Fibroblast of pulmonary artery (primary cell): ENCODE results near the gene TGM4.
"Not testable (repeated sequence)": the region's sequence is repeated elsewhere in the genome, so short reads cannot be mapped to it uniquely, and the experiment has no call there.

Source experiments
- DNase-seq: peaks from one replicate; pipeline ENCODE4 v3.0.0-alpha.2; 2010; ENCODE audit warnings: low read depth
- H3K4me3 ChIP-seq: replicated peaks from 2 replicates; pipeline ENCODE4 v1.5.1; 2011; ENCODE audit warnings: low read depth, mild to moderate bottlenecking, control low read depth, low read length, moderate library complexity
- TF ChIP-seq, protein P1 (sequence below): IDR thresholded peaks from 2 replicates; pipeline ENCODE4 v1.5.1; 2011; ENCODE audit warnings: mild to moderate bottlenecking, control low read depth, low read length, inconsistent platforms; ENCODE audit errors: missing control alignments

TGM4 gene

DNA sequence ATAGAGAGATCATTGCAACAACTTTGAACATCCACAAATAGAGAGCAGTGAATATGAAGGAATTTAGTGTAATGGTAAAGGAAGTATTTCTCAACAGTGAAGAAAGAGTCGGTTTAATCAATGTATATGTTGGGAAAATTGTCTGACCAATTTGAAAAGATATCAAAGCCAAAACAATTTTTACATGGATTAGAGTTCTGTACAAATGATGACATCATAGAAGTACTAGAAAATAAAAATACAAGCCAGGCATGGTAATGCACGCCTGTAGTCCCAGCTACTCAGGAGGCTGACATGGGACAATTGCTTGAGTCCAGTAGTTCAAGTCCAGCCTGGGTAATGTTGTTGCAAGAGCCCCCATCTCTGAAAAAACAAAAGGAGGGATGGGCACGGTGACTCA is 38.7 kb upstream of the TGM4 start:
- TF ChIP-seq, protein P1, sequence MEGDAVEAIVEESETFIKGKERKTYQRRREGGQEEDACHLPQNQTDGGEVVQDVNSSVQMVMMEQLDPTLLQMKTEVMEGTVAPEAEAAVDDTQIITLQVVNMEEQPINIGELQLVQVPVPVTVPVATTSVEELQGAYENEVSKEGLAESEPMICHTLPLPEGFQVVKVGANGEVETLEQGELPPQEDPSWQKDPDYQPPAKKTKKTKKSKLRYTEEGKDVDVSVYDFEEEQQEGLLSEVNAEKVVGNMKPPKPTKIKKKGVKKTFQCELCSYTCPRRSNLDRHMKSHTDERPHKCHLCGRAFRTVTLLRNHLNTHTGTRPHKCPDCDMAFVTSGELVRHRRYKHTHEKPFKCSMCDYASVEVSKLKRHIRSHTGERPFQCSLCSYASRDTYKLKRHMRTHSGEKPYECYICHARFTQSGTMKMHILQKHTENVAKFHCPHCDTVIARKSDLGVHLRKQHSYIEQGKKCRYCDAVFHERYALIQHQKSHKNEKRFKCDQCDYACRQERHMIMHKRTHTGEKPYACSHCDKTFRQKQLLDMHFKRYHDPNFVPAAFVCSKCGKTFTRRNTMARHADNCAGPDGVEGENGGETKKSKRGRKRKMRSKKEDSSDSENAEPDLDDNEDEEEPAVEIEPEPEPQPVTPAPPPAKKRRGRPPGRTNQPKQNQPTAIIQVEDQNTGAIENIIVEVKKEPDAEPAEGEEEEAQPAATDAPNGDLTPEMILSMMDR: no peak
- H3K4me3 ChIP-seq: no peak overlapping the region
- no peak for DNase-seq

DNA sequence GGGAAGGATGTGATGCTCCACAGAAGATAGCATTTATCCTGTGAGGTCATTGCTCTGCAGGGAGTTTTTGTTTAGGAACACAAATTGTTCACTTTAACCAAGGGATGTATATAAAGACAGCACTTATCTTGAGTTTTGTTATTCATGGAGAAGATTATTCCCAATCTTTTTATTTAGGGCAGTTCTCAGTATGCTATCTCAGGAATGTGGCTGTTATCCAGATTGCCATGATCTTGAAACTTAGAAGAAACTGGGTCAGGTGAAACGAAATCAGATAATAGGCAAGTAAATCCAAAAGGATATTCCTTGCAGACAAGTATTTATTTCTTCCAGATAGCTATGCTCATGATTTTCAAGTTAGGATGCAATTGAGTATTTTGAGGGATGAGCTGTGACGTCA is 32.0 kb upstream of the TGM4 start:
- TF ChIP-seq, protein P1: no peak
- H3K4me3 ChIP-seq: no peak overlapping the region
- no peak for DNase-seq

DNA sequence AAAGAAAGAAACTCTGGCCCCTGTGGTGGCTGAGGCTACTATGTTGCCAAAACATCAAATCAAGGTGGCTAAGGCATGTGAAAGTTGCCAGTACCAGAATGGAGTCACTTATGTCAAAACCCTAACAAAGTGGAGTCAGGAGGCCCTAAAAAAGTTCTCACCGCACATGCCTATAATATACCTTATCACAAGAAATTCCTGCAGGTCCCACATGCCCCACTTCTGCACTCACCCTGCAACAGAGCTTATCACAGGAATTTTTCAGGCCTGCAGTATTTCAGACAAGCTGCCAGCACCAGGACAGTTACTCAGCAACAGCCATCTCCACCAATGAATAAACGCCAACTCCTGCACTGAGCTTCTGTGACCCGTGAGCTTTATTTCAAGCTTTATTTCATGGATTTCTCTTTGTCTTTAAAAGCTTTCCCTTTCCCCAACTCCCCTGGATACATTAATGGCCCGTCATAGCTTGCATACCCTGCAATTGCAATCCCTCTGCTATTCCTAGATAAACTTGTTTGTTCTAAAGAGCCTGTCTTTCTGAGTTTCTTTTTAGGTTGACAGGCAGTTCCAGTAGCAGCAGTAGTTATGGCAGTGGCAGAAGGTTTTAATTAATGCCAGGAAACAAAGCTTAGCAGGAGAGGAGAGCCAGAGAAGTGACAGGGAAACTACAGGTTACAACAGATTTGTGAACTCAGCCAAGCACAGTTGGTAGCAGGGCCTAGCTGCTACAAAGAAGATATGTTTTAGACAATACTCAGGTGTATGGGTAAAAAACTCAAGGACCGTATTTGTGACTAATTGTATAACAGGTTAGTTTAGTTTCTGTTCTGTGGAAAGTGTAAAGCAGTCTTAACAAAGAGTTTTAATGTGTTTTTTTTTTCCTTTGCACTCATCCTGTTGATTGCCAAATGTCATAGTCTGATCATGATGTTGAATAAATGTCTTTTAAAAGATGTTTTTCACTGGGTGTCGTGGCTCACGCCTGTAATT is 28.6 kb upstream of the TGM4 start:
- TF ChIP-seq, protein P1: no peak
- H3K4me3 ChIP-seq: no peak overlapping the region
- peak; percentile 88 for DNase-seq

DNA sequence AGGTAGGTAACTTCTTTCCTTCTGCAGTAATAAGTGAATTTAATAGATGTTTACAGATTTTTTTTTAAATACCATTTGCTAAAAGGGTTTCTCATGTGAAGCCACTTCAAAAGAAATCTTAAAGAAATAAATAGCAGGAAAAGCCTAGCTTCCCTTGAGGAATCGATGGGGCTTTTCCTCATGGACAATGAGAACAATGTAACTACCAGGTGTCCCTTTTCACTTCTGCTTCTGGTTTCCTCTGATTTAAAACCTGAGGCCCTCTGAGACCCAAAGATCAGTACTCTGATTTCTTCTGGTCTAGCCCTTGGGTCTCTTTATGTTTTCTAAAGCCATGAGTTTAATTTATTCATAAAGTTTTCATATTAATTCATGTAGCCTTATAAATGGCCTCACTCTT is 25.8 kb upstream of the TGM4 start:
- DNase-seq: no peak
- H3K4me3 ChIP-seq: no peak overlapping the region
- TF ChIP-seq, protein P1: no peak

DNA sequence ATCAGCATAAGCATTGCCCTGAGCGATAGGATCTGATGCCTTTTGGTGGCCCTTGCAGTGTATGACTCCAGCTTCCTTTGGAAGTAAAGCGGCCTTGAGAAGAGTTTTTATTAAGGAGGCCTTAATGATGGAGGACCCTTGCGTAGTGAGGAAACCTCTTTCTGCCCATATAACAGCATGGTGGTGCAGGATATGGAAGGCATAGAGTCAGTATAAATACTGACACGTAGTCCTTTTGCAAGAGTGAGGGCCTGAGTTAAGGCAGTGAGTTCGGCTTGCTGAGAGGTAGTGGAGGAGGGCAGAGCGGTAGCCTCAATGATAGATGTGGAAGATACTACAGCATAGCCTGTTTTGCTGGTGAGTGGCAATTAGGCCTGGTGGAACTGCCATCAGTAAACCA is 17.7 kb upstream of the TGM4 start:
- H3K4me3 ChIP-seq, DNase-seq: not testable (repeated sequence)

DNA sequence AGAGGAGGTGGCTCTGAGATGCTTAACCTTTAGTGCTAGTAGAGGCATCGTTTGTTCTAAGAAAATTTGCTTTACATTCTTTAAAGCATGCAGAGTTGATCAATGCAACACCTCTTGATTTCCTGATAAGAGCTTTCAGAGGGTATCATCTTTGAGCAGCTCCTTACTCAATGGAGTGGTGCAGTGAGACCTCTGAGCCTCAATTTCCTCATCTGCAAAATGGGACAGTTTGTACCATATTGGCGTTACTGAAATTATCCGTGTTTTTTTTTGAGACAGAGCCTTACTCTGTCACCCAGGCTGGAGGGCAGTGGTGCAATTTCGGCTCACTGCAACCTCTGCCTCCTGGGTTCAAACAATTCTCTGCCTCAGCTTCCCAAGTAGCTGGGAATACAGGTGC is 14.3 kb upstream of the TGM4 start:
- no peak for DNase-seq
- no peak overlapping the region for H3K4me3 ChIP-seq
- TF ChIP-seq, protein P1: no peak

DNA sequence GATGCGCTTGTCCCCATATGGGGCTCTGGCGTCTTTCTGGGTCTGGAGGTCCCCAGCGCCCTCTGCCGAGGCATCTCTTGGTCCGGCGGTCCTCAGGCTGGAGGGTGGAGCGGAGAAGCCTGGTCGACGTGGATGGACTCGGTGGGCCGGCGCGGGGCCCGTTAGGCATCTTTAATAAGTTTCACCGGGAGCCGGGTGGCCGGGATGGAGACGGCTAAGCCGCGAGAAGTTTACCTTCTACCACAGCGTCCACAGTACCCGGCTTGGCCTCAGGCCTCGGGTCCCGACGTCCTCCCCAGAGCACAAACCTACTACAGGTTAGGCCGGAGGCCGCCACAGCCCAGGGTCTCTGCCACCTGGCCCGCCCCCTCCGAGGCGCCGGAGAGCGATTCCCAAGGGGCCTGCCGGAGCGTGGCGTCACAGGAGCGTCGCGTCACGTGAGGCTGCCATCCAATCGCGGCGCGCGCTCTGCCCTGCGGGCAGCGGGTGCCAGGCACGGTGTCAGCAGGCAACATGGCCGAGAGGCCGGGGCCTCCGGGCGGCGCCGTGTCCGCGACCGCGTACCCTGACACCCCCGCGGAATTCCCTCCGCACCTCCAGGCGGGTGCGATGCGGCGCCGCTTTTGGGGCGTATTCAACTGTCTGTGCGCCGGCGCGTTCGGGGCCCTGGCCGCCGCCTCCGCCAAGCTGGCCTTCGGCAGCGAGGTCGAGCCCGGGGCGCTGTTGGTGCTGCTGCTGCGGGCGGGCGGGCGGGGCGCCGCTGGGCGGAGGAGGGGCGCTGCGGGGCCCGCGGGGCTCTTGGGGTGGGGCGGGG is 12.8 kb upstream of the TGM4 start, which contains the start of gene TMEM42:
Gene TMEM42 (plus strand): TSS at position 501 of the 814 bp plus-strand sequence. CDS start 13 bp downstream, at position 514.
- TF ChIP-seq, protein P1: peak; percentile 21
- DNase-seq: peak; percentile 94
- peak within 1 kb of the TSS; percentile 63 for H3K4me3 ChIP-seq
